Effector CD4-positive, alpha-beta T cell (primary cell): ENCODE measurements around the gene C16orf89.
"Not testable (repeated sequence)": the region's sequence is repeated elsewhere in the genome, so short reads cannot be mapped to it uniquely, and the experiment has no call there.

Experiments
- DNase-seq: peaks from one replicate; pipeline ENCODE4 v3.0.0-alpha.2; 2020

C16orf89 gene

DNA sequence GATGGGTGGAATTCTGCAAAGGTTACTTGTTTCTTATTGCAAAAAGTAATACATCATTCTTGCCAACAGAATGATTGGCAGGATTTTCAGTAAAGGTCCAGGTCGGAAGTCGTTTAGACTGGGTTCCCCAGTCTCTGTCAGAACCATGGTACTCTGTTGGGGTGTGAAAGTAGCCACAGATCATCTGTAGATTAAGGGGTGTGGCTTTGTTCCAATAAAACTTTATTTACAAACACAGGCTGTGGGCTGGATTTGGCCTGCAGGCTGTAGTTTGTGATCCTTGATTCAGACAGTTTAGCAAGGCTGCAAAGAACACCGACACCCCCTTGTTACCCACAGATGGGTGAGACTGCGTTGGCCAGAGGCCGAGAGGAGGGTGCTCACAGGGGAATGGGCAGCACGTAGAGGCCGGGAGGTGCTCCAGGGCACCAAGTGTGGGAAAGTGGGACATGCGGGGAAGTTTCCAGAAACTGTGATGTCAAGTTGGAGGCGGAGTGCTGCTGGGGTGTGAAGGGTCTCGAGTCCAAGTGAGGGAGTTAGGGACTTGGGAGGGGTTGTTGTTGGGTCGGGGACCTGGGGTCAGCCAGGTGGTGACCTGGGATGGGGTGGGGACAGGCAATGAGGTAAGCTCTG is 18.5 kb upstream of the C16orf89 start:
- DNase-seq = not testable (repeated sequence)

DNA sequence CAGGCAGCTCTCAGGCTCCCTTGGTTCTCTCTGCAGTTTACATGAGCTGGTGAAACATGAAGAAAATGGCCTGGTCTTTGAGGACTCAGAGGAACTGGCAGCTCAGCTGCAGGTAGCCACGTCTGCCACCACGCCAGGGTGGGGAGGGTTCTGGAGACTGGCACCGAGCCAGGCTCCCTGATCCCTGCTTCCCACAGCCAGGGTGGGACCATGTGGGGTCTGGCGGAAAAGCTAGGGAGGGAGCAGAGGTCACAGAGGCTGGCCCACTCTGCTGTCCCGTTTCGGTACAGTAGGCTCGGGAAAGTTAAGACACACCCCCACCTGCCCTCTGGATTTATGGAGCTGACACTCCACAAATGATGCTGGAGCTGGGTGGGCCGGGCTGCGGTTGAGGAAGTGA is 17.9 kb upstream of the C16orf89 start:
- not testable (repeated sequence) for DNase-seq

DNA sequence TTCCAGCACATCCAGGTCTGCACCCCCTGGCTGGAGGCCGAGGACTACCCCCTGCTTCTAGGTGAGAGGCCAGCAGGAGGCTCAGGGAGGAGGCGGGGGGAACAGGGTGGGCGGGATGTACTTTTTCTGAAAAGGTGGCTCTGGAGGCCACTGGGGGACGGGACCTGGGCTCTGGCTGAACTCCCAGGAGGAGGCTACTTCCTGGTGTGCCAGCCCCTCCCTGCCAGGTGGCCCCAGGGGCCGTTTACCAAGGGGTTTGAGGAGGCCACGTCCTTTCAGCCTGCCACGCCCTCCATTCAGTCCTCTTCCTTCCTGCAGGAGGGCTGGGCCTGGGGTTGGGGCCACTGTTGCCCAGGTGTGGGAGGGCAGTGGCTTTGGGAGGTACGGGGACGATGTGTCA is 15.2 kb upstream of the C16orf89 start:
- DNase-seq = not testable (repeated sequence)

DNA sequence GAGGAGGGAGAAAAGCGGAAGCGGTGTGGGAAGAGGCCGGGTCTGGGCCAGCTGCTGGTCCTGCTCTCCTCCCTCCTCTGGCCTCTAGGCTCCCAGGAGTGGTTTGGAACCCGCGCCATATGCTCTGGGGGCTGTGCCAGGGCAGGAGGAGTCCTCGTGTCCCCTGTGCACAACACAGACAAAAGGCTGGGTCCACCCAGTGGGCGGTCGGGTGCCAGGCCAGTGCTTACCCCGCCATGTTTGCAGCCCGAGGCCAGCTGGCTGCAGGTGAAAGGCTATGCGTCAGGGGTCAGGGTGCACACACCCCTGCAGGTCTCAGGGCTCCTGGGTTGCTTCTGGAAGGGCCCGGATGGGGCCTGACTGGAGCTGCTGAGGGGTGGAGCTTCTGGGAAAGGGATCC is 14.7 kb upstream of the C16orf89 start:
- not testable (repeated sequence) for DNase-seq

DNA sequence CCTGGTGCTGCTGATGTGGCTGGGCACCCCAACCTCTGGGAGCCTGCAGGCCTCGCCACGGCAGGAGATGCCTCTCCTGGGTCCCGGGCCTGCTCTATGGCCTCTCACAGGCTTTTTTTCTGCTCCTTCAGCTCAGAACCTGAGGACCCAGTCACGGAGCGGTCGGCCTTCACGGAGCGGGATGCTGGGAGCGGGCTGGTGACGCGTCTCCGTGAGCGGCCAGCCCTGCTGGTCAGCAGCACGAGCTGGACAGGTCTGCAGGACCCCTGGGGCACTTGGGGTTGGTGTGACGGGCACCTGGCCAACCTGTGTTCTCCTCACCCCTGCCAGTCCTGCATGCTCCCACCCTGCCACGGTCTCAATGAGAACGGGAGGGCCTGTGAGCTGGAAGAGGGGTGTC is 12.9 kb upstream of the C16orf89 start:
- DNase-seq = no peak

DNA sequence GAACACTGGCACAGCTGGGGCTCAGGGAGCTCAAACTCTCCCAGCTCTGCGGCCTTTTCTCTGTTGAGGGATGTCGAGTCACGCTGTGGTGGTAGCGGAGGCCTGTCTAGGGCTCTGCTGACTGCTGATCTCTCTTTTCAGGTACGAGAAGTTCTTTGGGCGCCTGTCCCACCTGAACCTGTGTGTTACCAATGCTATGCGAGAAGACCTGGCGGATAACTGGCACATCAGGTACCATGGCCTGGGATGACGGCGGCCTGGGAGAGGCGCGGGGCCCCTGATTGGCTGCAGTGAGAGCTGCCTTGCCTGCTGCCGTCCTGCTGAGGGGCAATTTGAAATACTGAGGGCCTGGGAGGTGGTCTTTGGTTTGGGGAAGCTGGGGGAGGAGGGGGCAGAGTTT is 11.5 kb upstream of the C16orf89 start:
- DNase-seq = no peak

DNA sequence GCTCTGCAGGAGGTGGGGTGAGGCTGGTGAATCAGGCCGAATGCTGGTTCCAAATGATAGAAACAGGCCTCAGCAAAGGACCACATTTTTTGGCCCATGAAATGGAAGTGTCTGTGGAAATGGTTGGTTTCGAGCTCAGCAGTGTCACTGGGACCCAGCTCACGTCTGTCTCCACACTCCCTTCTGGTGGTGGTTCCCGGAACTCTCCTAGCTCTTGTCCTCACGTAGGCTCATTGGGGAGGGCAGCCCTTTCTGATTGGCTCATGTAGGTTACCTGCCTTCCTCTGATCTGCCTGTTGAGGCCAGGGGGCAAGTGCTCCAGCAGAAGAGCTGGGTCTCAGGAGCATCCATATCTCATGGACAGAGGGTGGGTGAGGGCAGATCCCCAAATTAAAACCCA is 9.9 kb upstream of the C16orf89 start:
- no peak for DNase-seq

DNA sequence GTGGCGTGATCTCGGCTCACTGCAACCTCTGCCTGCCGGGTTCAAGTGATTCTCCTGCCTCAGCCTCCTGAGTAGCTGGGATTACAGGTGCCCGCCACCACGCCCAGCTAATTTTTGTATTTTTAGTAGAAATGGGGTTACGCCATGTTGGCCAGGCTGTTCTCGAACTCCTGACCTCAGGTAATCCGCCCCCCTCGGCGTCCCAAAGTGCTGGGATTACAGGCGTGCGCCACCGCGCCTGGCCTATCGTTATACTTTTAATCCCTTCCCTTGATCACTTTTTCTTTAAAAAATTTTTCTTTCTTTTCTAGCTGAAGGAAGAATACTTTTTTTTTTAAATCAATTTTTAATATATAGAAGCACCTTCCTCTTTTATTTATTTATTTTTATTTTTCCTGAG is 8.0 kb upstream of the C16orf89 start:
- not testable (repeated sequence) for DNase-seq

DNA sequence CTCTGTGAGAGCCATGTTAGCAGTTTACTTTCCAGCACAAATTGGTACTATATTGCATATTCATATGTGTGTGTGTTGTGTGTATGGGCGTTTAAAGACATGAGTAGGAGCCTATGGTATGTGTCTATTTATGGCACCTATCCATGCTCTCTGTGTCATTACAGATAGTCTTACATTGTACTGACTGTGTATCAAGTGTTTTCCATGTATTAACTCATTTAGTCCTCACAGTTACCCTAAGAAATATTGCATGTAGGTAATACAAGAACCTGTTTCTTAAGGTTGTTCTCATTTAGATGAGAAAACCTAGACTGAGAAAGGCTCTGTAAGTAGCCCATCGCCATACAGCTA is 7.5 kb upstream of the C16orf89 start:
- no peak for DNase-seq

DNA sequence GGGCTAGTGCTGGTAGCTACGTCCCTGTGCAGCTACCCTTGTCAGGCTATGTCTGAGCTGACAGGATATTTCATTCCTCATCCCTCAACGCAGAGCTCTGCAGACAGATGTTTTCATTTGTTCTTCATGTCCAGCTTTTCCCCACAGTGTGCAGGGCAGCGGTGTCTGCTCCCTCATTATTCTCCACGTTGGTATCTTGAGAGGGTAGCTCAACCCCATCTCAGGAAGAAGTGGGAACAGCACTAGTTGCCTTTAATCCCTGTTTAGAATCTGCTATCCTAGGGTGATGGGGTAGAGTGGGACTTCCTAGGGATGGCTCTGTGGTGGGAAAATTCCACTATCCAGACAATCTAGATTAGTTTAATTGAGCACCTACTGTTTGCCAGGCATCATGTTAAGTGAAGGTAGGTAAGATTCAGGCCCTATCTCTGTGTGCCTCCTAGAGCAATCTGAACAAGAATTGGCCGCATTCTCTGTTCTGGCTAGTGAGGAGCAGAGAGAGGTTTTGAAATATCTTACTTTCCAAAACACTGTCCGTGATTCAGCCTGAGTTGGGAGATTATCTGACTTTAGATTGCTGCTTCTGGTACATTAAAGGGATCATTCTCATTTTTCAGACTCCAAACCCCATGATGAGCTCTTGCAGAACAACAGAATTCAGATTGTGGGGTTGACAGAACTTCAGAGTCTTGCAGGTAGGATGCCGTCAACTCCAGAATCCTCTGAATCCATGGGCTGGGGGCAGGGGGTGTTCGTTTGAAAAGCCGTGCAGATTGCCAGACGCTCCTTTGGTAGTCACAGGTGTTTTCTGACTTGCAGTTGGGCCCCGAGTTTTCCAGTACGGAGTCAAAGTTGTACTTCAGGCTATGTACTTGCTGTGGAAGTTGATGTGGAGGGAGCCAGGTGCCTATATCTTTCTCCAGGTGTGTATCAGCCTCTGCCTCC is 6.8 kb upstream of the C16orf89 start:
- DNase-seq = no peak

DNA sequence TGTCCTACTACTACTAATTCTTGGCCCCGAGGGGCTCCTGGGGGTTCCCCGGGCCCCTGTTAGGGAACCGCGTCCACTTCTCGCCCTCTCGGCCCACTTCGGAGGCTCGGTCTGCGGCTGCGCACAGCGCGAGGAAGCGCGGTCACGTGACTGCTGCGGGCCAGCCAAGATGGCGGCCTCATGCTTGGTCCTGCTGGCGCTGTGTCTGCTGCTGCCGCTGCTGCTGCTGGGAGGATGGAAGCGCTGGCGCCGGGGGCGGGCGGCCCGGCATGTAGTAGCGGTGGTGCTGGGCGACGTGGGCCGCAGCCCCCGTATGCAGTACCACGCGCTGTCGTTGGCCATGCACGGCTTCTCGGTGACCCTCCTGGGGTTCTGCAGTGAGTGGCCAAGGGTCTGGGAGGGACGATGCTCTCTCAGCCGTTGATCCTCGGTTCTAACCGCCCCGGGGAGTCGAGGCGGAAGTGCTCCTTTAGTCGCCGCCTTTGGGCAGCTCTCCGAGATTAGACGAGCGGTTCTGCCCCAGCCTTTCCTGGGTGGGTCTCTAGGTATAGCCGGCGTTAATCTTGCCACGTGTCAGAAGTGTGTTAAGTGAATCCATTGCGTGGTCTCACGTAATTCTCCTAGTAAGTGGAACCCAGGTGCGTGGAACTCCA is 6.1 kb upstream of the C16orf89 start, which contains the start of gene ALG1:
ALG1 (plus strand) TSS at position 163 of the 653 bp plus-strand sequence; CDS start at position 170, 7 bp downstream.
- DNase-seq = peak; percentile 87

DNA sequence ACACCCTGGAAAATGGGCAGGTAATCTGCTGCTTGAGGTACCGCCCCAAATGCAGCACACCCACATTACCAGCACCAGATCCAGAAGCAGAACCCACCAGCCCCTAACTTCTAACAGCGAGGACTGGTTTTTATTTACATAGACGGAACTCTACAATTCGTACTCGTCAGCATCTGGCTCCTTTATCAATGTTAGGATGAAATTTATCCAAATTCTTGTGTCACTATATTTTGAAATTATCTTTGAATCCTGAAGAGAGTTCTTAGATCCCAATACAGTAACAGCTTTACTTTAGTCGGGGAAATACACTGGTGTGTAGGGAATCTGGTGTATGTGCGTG is 5.6 kb upstream of the C16orf89 start:
- DNase-seq = no peak

DNA sequence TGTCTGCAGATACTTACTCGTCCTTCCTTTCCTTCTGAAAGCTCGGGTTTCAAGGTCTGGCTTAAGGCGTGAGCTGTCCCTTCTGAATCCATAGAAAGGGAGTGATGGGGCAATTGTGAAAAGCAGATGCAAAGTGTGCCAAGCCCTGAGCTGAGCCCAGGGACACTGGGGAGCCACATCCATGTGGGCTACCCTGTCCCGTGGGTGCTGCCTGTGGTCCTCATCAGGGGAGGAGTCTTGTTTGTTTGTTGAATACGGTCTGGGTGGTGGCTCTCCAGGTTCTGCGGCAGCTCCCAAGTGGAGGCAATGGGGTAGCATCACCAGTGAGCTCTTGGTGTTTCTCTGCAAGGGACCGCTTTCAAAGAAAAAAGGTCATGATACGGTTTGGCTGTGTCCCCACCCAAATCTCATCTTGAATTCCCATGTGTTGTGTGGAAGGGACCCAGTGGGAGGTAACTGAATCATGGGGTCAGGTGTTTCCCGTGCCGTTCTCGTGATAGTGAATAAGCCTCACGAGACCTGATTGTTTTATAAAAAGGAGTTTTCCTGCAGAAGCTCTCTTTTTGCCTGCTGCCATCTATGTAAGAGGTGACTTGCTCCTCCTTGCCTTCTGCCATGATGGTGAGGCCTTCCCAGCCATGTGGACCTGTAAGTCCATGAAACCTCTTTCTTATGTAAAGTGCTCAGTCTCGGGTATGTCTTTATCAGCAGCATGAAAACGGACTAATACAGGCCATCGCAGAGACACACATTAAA is 4.9 kb upstream of the C16orf89 start:
- DNase-seq = no peak

DNA sequence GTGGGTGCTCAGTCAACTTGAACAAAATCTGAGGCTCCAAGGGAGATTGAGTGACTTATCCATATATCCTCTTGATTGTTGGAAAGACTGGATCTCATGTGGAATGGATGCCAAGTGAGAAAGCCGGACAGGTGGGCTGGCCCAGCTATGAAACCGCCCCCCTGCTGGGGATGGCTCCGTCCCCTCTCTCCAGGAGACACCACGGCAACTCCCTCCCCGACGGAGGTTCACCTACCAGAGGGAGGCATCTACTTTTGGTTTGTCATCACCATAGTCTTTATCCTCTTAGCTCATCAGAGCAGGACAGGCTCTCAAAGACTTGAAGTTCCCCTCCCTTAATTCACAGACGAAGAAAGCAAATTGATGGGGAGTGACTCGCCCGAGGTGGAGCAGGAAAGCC is 4.1 kb upstream of the C16orf89 start:
- DNase-seq = no peak

DNA sequence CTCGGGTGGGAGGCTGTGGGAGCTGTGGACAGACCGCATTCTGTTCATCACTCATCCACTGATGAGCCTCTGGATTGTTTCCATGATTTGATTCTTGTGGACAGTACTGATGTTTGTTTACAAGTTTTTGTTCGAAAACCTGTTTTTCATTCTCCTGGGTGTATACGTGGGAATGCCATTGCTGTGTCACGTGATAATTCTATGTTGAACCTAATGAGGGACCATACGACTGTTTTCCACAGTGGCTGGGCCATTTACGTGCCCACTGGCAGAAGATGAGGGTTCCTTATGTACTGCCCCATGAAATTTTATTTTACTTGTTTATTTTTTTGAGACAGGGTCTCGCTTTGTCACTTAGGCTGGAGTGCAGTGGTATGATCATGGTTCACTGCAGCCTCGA is 3.3 kb upstream of the C16orf89 start:
- no peak for DNase-seq

DNA sequence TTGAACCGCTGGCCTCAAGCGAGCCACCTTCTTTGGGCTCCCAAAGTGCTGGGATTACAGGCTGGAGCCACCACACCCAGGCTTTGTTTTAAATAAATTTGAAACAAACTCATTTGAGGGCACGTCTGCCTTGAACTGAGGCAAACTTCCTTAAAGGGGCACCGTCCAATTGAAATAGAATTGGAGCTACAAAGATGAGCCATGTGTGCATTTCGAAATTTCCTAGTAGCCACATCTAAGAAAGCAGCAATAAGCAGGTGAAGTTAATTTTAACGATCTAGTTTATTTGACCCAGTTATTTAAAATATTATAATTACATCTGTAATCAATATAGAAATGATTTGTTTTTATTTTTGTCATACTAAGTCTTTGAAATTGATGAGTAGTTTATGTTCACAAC is 755 bp upstream of the C16orf89 start:
- DNase-seq = no peak

DNA sequence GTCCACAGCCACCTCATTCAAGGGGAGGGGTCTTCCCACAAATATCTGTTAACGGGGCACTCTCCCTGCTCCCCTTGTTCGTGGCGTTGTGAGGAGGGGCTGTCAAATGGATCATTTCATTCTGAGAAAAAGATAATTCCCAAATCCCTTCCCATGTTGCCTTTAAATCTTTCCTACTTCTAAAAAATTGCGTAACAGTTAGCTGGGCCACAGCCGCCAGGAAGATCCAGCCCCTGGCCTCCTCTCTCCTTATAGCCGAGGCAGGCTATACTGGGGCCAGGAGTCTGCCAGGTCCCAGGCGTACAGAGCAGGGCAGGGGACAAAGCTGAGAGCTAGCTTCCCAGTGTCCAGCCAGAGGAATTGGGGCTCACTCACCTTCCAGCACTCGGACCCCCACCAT is 430 bp downstream of the C16orf89 start:
- DNase-seq = no peak

DNA sequence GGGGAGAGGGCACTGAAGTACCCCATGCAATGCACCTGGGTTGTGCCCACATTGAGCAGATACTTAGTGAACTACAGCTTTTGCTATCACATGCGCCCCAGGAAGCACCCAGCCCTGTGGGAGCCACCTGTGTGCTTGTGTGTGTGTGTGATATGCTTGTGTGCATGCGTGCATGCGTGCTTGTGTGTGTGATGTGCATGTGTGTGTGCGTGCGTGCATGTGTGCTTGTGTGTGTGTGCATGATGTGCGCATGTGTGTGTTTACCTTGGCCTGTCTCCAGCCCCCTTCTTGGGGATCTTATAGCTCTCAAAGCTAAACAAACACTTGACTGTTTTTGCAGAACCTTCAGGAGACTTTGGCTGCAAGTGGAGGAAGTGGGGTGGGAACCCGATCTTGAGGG is 841 bp downstream of the C16orf89 start:
- no peak for DNase-seq

DNA sequence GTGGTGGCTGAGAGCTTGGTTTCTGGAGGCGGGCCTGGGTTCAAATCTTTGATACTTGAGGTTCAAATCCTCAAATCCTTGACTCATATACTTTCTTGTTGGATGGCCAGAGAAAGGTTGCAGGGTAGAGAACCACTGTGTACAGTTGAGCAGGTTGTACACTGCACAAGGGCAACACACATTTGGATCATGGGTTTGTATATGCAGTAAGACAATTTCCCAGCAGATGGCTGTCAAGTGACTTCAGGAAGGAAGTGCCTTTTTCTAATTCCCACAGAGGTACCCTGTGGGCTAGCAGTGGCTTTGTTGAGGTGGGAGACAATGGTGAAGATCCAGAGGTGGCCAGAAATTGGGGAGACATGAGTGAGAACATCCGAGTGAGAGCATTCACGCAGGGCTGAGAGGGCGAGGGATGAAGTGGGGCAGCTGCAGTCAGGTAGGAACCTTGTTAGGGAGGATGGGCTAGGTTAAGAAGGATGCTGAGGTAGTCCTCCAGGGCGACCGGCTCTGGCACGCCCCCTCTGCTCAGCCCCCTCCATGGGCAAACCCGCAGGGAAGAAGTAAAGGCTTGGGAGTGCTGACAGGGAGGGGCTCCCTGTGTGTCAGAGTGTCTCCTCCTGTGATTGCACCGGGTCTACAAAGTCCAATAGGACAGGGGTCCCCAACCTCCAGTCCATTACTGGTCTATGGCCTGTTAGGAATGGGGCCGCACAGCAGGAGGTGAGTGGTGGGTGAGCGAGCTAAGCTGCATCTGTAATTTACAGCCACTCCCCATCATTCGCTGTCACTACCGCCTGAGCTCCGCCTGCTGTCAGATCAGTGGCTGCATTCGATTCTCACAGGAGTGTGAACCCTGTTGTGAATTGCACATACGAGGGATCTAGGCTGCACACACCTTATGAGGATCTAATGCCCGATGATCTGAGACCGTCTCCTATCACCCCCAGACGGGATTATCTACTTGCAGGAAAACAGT is 2.7 kb downstream of the C16orf89 start:
- DNase-seq = no peak

DNA sequence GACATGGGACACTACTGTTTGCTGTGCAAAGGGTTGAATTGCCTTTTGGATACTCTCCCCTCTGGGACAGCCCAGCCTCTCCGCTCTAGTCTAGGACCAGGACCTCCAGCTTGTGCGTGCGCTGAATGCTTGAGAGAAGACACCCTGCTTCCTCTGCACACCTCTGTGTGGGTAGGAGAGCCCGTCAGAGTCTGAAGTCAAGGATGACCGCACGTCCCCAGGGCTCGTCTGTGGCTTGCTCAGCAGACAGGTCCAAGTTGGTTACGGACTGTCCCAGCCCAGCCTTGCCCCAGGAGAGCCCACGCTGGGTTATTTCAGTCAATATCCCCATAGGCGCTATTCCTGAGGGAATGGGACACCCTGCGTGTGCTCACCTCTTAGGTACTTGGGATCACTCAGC is 3.7 kb downstream of the C16orf89 start:
- no peak for DNase-seq

DNA sequence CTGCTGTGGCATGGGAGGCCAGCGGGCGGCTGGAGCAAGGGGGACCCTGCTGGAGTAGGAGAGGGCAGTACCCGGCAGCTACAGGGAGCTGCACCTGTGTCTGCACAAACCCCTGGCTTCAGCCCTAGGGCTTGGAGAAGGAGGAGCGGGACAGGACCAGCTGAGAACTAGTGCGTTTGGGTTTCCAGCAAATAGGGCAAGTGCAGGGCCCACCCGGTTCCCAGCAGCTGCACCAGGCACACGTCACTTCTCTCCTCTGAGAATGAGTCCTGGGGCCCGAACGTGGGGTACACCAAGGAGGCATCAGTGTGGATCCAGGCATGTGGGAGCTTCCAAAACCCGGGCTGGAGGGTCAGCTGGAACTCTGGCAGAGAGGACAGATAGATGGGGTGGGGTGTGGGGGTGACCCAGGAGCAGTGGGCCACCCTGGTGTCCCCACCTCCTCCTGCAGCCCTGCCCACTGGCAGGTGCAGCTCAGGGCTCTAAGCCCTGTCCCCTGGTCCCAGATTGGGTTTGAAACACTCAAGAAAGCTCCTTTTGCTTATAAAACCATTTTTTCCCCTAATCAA is 5.6 kb downstream of the C16orf89 start:
- DNase-seq = no peak
